MCF 10A (cell line): ENCODE measurements around the gene PRDM5. TPM values are rescaled to one million over a fixed set of nuclear protein-coding genes. Genes with fewer than 3 reads are reported as not detected.

Experiments used
- BruUV-seq: library from RNA; stranded (reverse); fragments of 400-500 nt; replicated peaks from 2 replicates; lab custom pipeline; 2021; lab: Mats Ljungman, UMichigan
- CTCF ChIA-PET: fragments of 300-600 bp; sonication (Branson Sonifier 250); formaldehyde crosslinking; extraction: SDS; loops from one replicate; lab custom pipeline; 2021; ENCODE audit warnings: antibody characterized with exemption, inconsistent platforms; lab: Yijun Ruan, JAX
- POLR2A ChIA-PET: fragments of 300-600, 350-650 bp; sonication (Branson Sonifier 250); formaldehyde crosslinking; extraction: SDS; loops from one replicate; lab custom pipeline; 2020; ENCODE audit warnings: antibody characterized with exemption, inconsistent platforms; lab: Yijun Ruan, JAX
- DNase-seq: peaks from one replicate; pipeline ENCODE4 v3.0.0-alpha.2; 2018; ENCODE audit not compliant: unreplicated experiment
- H3K27ac Mint-ChIP-seq: one replicate; pipeline ENCODE4 v1.8.0; 2022; ENCODE audit warnings: mild to moderate bottlenecking, low read depth, mixed read lengths; ENCODE audit not compliant: unreplicated experiment
- H3K27me3 Mint-ChIP-seq: one replicate; pipeline ENCODE4 v1.8.0; 2022; ENCODE audit warnings: mixed read lengths; ENCODE audit not compliant: insufficient read depth, unreplicated experiment
- H3K36me3 Mint-ChIP-seq: one replicate; pipeline ENCODE4 v1.8.0; 2022; ENCODE audit warnings: mild to moderate bottlenecking, moderate library complexity, mixed read lengths; ENCODE audit not compliant: insufficient read depth, unreplicated experiment
- H3K4me1 Mint-ChIP-seq: one replicate; pipeline ENCODE4 v1.8.0; 2022; ENCODE audit warnings: mixed read lengths; ENCODE audit not compliant: insufficient read depth, unreplicated experiment
- H3K4me3 Mint-ChIP-seq: one replicate; pipeline ENCODE4 v1.8.0; 2022; ENCODE audit warnings: mild to moderate bottlenecking, moderate library complexity, mixed read lengths; ENCODE audit not compliant: unreplicated experiment
- H3K9me3 Mint-ChIP-seq: one replicate; pipeline ENCODE4 v1.8.0; 2022; ENCODE audit warnings: mixed read lengths; ENCODE audit not compliant: unreplicated experiment
- intact Hi-C: fragments of 100-400 bp; cut with micrococcal nuclease; formaldehyde crosslinking; loops from 2 replicates; pipeline ENCODE4 v1.14.1; 2022
- total RNA-seq: library from RNA; stranded (reverse); gene quantifications from 2 replicates; pipeline ENCODE4 v1.2.3, GENCODE V29; 2022
- TF ChIP-seq, protein P1 (sequence below): fragments of 200-600 bp; IDR thresholded peaks from one replicate; pipeline ENCODE4 v1.8.0; 2022; ENCODE audit warnings: antibody characterized with exemption, mild to moderate bottlenecking; ENCODE audit not compliant: unreplicated experiment

The PRDM5 gene
- total RNA-seq, 1 experiment from 2014 or later = 7.3 TPM

DNA sequence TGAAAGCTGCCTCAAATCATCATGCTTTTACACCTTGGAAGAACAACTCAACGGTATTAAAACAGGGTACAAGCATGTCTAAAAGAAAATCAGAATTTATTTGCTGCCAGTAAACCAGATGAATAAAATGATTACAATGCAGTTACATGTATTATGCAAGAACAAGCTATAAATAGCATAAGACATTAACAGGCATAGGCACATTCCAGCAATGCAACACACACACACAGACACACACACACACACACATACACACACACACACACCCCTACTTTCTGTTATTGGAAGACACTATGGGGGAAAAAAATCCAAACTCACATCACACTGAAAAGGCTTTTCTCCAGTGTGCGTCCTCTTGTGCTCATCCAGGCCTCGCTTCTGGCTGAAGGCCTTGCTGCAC lies 212.5 kb downstream of the PRDM5 start:
- ChIA-PET CTCF (interaction anchor here (0.6 kb wide), 1 partner anchor 549 kb away, joined by 3 read pairs; no protein-coding TSS in a partner anchor), POLR2A (no interaction called here)
- peak; percentile 24 for DNase-seq
- intact Hi-C loops = no loop called here
- Mint-ChIP-seq H3K27me3 (no peaks in the 10 kb centered on the region), H3K27ac (no peak overlapping the region), H3K9me3 (no peaks in the 10 kb centered on the region), H3K4me3 (no peak overlapping the region), H3K36me3 (no peaks in the 10 kb centered on the region), H3K4me1 (peaks cover 9% of the 10 kb centered on the region)
- no TSS peak for BruUV-seq
- TF ChIP-seq, protein P1, sequence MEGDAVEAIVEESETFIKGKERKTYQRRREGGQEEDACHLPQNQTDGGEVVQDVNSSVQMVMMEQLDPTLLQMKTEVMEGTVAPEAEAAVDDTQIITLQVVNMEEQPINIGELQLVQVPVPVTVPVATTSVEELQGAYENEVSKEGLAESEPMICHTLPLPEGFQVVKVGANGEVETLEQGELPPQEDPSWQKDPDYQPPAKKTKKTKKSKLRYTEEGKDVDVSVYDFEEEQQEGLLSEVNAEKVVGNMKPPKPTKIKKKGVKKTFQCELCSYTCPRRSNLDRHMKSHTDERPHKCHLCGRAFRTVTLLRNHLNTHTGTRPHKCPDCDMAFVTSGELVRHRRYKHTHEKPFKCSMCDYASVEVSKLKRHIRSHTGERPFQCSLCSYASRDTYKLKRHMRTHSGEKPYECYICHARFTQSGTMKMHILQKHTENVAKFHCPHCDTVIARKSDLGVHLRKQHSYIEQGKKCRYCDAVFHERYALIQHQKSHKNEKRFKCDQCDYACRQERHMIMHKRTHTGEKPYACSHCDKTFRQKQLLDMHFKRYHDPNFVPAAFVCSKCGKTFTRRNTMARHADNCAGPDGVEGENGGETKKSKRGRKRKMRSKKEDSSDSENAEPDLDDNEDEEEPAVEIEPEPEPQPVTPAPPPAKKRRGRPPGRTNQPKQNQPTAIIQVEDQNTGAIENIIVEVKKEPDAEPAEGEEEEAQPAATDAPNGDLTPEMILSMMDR = no peak

DNA sequence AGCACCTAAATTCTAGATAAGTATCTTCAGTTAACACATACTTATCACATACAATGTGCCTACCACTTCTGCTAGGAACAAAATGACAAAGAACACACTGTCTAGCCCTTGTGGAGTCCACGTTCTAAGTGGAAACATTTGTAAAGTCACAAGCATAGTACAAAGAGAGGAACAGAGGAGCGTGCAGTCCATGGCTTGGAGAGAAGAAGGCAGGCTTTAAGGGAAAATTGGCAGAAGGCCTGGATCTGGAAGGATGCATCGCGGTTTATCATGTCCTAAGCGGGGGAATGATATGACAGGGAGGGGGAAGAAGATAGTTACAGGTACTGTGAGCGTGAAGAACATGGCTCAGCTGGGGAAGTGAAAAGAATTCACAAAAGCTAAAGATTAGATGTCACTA lies 218.0 kb downstream of the PRDM5 start:
- BruUV-seq = no TSS peak
- peaks cover under 1% of the 10 kb centered on the region for H3K4me1 Mint-ChIP-seq
- intact Hi-C loops = no loop called here
- no peaks in the 10 kb centered on the region for H3K27me3 Mint-ChIP-seq
- ChIA-PET POLR2A (no interaction called here), CTCF (interaction anchor here (2.0 kb wide), 1 partner anchor 13 kb away, joined by 7 read pairs; no protein-coding TSS in a partner anchor)
- H3K4me3 Mint-ChIP-seq = no peak overlapping the region
- peaks cover 13% of the 10 kb centered on the region for H3K9me3 Mint-ChIP-seq
- TF ChIP-seq, protein P1 = no peak
- no peak for DNase-seq
- no peaks in the 10 kb centered on the region for H3K36me3 Mint-ChIP-seq
- no peak overlapping the region for H3K27ac Mint-ChIP-seq

DNA sequence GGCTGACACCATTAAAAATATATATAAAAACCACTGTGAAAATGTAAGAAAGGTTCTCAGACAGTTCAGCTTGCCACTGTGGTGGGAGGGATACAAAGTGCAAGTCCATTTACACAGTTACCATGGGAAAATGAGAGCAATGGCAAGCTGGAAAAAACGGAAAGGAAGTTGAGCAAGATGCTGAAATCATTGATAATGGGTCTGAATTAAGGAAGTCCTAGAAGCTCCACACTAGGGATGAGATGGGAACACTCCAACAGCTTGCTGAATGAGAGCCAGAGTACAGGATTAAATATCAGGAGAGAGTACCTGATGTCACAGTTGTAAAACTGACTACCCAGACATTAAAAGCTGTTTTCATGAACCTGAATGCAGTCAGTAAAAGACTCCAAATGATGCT lies 218.6 kb downstream of the PRDM5 start:
- intact Hi-C loops = no loop called here
- H3K9me3 Mint-ChIP-seq = peaks cover 13% of the 10 kb centered on the region
- H3K4me1 Mint-ChIP-seq = no peaks in the 10 kb centered on the region
- ChIA-PET POLR2A (no interaction called here), CTCF (interaction anchor here (2.0 kb wide), 1 partner anchor 14 kb away, joined by 7 read pairs; no protein-coding TSS in a partner anchor)
- no peaks in the 10 kb centered on the region for H3K36me3 Mint-ChIP-seq
- TF ChIP-seq, protein P1 = no peak
- DNase-seq = no peak
- H3K27ac Mint-ChIP-seq = no peak overlapping the region
- H3K4me3 Mint-ChIP-seq = no peak overlapping the region
- H3K27me3 Mint-ChIP-seq = no peaks in the 10 kb centered on the region
- no TSS peak for BruUV-seq

DNA sequence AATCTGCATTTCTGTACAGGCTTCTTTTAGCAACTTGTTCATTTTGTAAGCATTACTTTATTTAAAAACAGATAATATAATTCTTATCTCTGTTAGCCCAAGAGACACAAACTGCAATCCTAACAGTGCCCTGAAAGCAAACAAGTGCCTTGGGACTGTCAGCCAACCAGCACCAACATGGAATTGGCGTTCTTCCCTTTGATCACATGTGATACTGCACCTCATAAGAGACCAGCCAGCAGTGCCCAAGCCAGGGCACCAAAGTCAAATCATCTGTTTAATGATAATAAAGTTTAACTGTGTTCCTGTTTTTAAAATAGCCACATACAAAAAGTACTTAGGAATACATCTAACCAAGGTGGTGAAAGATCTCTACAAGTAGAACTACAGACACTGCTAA lies 223.2 kb downstream of the PRDM5 start:
- CTCF ChIA-PET = no interaction called here
- POLR2A ChIA-PET = no interaction called here
- H3K36me3 Mint-ChIP-seq = no peaks in the 10 kb centered on the region
- no TSS peak for BruUV-seq
- H3K4me3 Mint-ChIP-seq = no peak overlapping the region
- no peak for DNase-seq
- peaks cover 8% of the 10 kb centered on the region for H3K9me3 Mint-ChIP-seq
- no peaks in the 10 kb centered on the region for H3K27me3 Mint-ChIP-seq
- TF ChIP-seq, protein P1 = no peak
- H3K27ac Mint-ChIP-seq = no peak overlapping the region
- intact Hi-C loops = no loop called here
- H3K4me1 Mint-ChIP-seq = peaks cover 5% of the 10 kb centered on the region
